ENCODE results near the gene METTL15.

GRCh38 chr11:28257761-28258160 lies 149.6 kb downstream of the METTL15 start:
- TF ChIP-seq, protein P1, sequence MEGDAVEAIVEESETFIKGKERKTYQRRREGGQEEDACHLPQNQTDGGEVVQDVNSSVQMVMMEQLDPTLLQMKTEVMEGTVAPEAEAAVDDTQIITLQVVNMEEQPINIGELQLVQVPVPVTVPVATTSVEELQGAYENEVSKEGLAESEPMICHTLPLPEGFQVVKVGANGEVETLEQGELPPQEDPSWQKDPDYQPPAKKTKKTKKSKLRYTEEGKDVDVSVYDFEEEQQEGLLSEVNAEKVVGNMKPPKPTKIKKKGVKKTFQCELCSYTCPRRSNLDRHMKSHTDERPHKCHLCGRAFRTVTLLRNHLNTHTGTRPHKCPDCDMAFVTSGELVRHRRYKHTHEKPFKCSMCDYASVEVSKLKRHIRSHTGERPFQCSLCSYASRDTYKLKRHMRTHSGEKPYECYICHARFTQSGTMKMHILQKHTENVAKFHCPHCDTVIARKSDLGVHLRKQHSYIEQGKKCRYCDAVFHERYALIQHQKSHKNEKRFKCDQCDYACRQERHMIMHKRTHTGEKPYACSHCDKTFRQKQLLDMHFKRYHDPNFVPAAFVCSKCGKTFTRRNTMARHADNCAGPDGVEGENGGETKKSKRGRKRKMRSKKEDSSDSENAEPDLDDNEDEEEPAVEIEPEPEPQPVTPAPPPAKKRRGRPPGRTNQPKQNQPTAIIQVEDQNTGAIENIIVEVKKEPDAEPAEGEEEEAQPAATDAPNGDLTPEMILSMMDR (IDR thresholded peaks at IDR 0.05), result no peak
- no peak for TF ChIP-seq POLR2A (IDR thresholded peaks at IDR 0.05)
- TF ChIP-seq POLR2AphosphoS5 (IDR thresholded peaks at IDR 0.05), result no peak

All from breast epithelium (tissue), 3 donors.